Measurements from ENCODE around the gene INPP5A.

INPP5A gene

GRCh38 chr10:132804785-132805426, 267.3 kb downstream of the INPP5A start:
- DNase-seq (ENCODE audit: low read depth), result no peak

- DNase-seq (ENCODE audit: low read depth), result no peak
Measured at GRCh38 chr10:132805599-132805998, 268.0 kb downstream of the INPP5A start.

DNA sequence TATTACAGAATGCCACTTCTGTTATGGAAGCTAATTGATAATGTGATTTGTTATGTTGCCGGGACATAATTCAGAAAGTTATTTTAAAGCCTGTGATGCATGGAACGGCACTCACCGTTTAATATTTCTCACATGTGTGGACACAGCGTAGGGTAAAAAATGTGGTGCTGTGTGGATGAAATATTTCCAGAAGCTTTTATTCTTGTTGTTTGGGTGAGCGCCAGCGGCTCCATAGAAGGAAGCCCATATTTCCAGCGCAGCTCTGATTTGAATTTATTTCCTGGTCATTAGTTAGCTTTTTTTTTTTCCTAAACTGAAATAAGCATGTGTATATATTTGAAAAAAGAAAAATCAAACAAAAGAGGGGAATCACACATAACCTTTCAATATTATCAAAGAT, 268.5 kb downstream of the INPP5A start:
- DNase-seq (ENCODE audit: low read depth), result no peak

DNA sequence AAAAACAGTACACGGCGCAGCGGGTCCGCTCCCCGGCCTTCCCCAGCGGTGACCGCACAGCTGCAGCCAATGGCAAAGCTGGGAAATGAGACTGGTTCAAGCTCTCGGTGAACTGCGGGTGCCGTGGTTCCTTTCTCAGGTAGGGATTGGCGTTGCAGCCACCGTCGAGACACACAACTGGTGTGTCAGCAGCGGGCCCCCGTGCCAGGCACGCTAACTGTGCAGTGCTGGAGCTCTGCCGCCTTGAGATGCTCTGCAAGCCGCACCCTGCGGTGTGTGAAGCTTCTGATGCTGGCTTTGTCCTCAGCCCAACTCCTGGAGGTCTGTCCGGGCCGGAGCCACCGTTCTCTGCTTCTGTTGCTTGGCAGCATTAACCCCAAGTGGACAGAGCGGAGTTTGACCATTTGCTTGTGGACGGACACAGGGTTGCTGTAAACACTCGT, 269.0 kb downstream of the INPP5A start:
- no peak for DNase-seq (ENCODE audit: low read depth)

DNA sequence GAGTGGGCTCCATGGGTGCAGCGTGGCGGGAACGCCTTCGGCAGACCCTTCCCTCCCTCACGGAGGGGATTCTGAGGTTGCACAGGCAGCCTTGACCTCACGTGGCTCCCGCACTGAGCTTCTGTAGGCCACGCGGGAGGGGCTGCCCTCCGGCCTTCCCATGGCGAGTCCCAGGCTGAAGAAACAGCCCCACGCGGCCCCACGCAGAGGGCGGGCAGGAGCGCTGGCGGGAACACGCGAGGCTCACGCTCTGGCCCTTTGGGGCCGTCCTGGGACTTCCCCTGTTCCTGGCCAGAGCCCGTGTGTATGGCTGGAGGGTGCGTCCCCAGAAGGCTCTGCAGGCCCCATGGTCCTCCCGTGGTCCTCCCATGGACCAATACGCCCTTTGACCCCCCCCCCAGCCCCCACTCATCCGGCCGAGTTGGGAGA, 270.0 kb downstream of the INPP5A start:
- no peak for DNase-seq (ENCODE audit: low read depth)

GRCh38 chr10:132808383-132809231, 271.0 kb downstream of the INPP5A start:
- DNase-seq (ENCODE audit: low read depth), result no peak

DNA sequence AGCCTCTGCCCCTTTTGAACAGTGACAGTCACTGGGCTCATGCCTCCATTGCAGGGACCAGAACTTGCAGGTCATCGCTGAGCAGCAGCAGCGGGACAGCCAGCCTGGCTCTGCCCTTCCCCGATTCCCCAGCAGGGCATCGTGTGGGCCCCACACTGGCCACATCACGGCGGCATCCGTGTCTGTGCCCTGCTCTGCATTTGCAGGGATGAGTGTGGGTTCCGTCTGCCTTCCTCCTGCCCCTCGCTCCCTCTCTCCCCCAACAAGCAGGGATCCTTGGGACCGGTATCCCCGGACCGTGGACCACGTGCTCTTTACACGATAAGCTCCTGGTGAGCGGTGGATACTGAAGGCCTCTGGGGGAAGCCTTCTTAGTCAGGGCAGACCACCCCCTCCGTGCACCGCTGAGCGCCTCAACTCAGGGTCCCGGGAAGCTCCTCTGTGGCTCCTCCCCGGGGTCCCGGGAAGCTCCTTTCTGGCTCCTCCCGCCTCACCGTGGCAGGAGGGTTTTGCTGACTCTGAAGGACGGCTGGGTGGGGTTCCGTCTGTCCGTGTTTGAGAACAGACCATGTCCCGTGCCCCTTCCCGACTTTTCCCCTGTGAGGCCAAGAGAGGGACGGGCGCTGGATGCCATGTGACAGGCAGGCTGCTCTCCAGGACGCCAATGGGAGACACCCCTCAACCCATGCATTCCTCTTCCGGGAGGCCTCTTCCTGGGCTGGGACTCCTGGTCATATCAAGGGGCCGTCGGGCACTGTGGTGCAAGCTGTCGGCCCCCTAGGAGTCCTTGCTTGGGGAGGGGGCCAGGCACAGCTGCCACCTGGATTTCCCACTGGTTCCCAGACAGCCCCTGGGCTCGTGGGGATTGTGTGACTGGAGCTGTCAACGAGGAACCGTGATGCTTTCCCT, 271.9 kb downstream of the INPP5A start:
- no peak for DNase-seq (ENCODE audit: low read depth)

DNA sequence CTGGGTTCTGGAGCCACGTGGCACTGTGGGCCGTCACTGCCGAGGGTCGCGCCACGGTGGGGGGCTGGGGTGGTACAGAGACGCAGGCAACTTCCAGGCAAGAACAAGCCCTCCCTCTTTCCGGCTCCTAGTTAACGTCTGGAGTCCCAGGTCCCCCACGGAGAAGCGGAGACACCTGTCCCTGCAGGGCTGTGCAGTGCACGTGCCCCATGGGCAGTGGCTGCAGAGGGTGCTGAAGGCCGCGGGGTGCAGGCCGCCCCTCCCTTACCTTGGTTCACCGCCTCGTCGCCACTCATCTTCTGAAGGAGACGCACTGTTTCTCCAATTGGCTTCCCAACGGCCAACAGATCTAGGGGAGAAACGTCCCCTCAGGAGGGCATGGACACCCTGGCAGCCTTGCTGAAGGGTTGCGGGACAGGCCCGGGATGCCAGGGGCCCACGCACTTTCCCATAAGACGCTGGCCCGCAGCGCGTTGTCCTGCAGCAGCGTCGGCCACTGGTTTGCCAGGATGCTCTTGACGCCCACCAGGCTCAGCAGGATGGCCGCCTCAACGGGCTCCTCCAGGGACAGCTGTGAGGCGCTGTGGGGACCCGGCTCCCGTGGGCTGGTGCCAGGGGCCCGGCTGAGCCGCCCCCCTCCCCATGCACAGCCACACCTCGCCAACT, 272.7 kb downstream of the INPP5A start:
- no peak for DNase-seq (ENCODE audit: low read depth)

DNA sequence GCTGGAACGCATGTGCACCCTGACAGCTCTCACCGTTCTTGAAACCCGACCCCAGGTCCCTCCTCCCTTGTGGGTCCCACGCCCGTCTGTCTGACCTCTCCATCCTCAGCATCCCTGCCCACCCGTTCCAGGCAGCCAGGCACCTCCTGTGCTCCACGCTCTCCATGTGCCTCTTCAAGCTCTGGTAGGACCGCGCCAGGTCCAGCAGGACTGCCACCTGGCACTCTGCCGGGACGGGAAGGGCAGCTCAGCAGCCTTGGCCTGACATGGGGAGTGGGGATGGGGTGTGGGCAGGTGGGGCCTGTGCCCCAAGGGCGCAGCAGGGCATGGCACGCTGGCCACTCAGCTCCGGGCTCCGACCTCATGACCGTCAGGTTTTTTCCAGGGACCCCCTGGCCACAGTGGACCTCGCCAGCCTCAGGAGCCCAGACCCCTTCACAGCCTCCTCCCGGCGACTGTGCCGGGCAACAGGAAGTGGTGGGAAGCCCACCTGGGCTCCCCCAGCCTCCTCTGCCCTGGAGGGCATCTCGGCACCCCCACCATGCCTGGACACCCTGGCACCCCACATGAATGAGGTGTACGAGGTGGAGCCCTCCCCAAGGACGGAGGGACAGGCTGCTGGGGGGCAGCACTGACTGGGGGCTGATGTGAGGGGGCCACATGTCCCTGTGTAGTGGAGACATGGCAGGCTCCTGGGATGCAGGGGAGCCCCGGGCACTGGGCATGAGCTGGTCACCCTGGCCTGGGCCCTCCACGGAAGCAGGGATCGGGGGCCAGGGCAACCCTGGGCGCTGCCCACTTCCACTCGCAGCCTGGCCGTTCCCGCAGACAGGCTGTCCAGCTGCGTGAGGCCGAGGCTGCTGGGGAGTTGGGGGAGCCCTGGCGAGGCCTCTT, 273.5 kb downstream of the INPP5A start:
- DNase-seq (ENCODE audit: low read depth), result no peak

DNA sequence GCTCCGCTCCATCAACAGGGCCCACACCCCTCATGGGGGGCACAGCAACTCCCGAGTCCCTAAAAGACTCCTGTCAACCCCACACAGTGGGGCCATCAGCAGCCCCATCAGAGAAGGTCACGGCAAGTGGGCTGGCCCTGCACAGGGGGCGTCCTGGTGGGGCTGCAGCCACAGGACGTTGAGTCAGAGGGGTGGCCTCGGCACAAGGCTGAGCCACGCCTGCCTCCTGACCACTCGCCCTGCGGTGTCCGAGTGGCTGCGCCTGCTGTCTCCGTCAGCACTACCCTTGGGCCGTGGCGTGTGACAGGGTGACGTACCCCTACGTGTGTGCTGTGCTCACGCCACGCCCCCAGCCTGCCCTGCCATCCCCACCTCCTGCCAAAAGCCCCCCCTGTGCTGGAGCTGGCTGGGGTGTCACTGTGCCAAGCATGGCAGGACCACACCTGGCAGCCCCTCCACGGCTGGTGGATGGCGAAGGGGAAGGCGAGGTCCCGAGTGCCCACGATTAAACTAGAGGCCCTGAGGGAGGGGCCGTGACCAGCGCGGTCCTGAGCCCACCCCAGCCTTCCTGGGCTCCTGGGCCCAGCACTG, 274.4 kb downstream of the INPP5A start:
- no peak for DNase-seq (ENCODE audit: low read depth)

DNA sequence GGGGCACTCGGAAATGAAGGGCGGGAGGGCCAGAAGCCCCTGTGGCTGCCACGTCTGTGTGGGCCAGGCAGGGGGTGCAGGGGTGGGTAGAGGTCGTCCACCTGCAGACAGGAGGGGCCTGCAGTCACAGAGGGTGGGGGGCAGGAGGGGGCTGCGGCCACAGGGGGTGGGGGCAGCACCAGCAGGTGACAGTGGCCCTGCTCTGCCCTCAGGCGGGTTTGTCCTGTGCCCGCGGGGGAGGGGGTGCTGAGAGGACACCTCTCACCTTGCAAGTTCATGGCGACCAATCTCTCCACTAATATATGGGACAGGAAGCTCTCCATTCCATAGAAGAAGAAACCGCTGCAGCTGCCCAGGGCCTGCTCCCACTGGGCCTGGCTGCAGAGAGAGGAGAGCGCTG, 274.9 kb downstream of the INPP5A start:
- DNase-seq (ENCODE audit: low read depth), result no peak

GRCh38 chr10:132813001-132813401, 275.4 kb downstream of the INPP5A start:
- no peak for DNase-seq (ENCODE audit: low read depth)

DNA sequence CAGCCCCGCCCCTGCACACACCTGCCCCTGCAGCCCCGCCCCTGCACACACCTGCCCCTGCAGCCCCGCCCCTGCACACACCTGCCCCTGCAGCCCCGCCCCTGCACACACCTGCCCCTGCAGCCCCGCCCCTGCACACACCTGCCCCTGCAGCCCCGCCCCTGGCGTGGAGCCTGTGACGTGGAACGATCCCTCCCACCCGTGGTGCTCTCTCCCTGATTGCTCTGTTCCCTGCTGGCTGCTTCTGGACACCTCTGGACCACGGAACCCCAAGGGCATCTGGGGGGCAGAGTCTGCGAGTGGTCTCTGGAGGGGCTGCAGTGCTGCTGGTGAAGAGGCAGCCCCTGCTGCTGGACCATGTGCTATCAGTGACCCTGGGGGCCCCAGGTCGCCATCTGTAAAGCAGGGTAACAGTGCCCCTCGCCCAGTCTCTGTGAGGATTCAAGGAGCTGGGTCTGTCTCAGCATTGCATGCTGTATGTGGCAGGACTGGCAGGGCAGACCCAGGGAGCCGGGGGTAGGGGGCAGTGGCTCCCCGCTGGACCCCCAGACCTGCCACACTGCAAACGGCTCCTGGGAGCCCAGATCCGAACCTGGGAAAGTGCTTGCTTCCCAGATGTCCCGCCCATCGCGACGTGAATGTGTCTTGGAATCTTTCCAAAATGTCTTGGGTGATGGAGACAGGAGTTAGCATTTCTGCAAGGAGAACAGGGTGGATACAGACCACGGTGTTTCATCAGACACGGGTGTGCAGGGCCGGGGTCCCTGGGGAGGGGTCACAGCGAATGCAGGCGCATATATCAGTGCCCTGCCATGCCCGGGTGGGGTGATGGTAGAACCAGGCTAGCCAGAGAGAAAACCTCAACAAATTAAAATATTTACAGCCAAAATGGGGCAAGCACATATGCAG, 276.2 kb downstream of the INPP5A start:
- no peak for DNase-seq (ENCODE audit: low read depth)

GRCh38 chr10:132814469-132814856, 276.9 kb downstream of the INPP5A start:
- no peak for DNase-seq (ENCODE audit: low read depth)

DNA sequence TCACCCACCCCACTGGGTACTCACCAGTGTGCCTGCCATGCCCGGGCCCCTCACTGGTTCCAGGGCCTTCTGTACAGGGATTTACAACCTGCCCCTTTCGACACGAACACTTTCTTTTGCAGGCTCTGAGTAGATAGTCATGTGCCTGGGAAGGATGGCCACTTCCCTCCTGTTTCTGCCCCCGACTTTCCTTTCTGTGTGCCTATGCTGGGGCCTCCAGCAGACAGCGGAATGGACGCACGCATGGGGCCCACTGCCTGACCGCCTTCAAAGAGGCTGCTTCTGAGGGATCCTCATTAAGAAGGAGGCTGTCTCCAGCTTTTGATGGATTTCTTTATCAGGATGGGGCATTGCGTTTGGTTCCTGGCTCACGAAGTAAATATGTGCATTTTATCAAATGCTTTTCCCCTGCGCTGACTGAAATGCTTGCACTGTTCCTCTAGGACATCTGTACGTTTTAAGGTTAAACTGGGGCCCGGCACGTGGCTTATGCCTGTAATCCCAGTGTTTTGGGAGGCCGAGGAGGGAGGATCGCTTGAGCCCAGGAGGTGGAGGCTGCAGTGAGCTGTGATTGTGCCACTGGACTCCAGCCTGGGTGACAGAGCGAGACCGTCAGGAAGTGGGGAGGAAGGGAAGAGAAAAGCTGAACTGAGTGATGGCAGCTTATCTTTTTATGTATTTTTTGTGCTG, 277.7 kb downstream of the INPP5A start:
- DNase-seq (ENCODE audit: low read depth), result no peak

GRCh38 chr10:132816718-132817117, 279.1 kb downstream of the INPP5A start:
- no peak for DNase-seq (ENCODE audit: low read depth)

DNA sequence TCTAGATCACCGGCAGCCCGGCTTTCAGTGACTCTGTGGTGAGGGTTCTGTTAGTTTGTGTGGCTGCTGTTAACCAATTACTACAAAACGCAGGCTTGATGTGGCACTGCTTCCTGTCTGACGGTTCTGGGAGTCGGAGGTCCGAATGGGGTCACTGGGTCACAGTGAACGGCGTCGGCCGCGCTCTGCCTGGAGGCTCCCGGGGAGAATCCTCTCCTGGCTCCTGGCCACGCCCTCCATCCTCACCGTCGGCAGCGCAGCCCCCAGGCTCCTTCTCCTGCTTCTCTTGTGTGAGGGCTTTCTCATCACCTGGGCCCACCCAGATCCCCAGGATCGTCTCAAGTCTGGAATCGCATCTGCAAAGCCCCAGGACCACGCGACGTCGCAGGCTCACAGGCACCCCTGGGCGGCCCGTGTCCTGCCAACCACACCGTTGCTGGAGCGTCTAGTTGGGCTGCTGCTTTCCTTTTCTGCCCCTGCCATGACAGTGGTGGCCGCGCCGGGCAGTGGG, 280.2 kb downstream of the INPP5A start:
- no peak for DNase-seq (ENCODE audit: low read depth)

DNA sequence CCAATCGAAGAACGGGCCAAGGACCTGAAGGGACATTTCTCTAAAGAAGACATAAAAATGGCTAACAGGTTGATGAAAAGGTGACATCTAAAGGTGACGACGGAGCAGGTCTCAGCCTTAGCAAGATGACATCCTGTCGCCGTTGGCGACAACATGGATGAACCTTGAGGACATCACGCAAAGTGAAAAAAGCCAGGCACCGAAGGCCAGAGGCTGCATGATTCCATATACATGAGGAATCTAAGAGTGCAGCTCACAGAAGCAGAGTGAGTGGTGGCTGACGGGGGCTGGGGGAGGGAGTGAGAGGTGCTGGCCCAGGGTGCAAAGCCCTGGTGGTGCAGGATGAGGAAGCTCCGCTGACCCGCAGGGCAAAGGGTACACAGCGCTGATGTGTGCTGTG, 282.5 kb downstream of the INPP5A start:
- no peak for DNase-seq (ENCODE audit: low read depth)

Measured in stimulated activated CD8-positive, alpha-beta memory T cell treated with anti-CD3 and anti-CD28 coated beads, Interleukin-15, amount 100 ng/mL, for 24 hours (primary cell).